Prostate gland (tissue), 2 donors: ENCODE measurements around the gene NOL7.

Source experiments
- CTCF ChIP-seq, 4 experiments: fragments of 200-600 bp in 2 of 4; fragments of 450-650 bp in 2 of 4; sonication (generic) in 2 of 4; IDR thresholded peaks; 1 replicate in 3 of 4; 2 replicates in 1 of 4; pipeline ENCODE4 v1.5.1; 2016 to 2019; ENCODE audit warnings: antibody characterized with exemption in 4 of 4, mild to moderate bottlenecking in 2 of 4, moderate library complexity in 2 of 4
- POLR2A ChIP-seq: fragments of 450-650 bp; IDR thresholded peaks from one replicate; pipeline ENCODE4 v1.6.1; 2016; ENCODE audit warnings: antibody characterized with exemption, mild to moderate bottlenecking

- TF ChIP-seq POLR2A (no peak), CTCF (IDR thresholded peaks at IDR 0.05) (no peak)
These were observed 45.1 kb downstream of the NOL7 start for GRCh38 chr6:13660273-13660672.
